Transverse colon (tissue), 4 donors: ENCODE results near the gene SOCS1.

Experiments used
- CTCF ChIP-seq, 5 experiments: fragments of 200-600 bp in 3 of 5; fragments of 450-650 bp in 2 of 5; sonication (generic) in 3 of 5; IDR thresholded peaks; 1 replicate in 2 of 5; 2 replicates in 3 of 5; pipeline ENCODE4 v1.5.1; 2016 to 2017; ENCODE audit warnings: antibody characterized with exemption in 5 of 5, inconsistent platforms in 3 of 5, mild to moderate bottlenecking in 2 of 5, moderate library complexity in 1 of 5
- EP300 ChIP-seq: sonication (generic); formaldehyde crosslinking; IDR thresholded peaks from one replicate; pipeline ENCODE4 v1.6.1; 2017; ENCODE audit warnings: antibody characterized with exemption, low read depth
- POLR2A ChIP-seq: fragments of 450-650 bp; IDR thresholded peaks from one replicate; pipeline ENCODE4 v1.6.1; 2016; ENCODE audit warnings: antibody characterized with exemption, mild to moderate bottlenecking, moderate library complexity
- POLR2AphosphoS5 ChIP-seq, 3 donors: sonication (generic); formaldehyde crosslinking; IDR thresholded peaks; one replicate each; pipeline ENCODE4 v1.6.1; 2016; ENCODE audit warnings: antibody characterized with exemption in 3 of 3

DNA sequence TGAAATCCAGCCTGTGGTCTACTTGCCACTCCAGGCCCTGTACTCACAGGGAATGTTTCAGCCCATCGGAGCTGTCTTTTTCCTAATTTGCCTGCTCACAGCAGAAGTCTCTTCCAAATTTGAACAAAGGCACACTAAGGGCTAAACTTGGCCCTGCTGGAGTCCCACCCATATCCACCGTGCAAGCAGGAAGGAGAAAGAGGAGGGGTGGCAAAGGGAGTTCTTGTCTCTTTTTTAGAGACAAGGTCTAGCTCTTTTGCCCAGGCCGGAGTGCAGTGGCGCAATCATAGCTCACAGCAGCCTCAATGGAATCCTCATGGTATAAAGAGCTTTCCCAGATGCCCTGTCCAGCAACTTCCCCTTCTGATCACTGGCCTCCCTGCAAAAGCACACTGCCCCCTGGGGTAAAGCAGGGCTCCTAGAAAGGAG, 27.8 kb upstream of the SOCS1 start:
- TF ChIP-seq CTCF (IDR thresholded peaks at IDR 0.05) (no peak), EP300 (no peak), POLR2A (no peak), POLR2AphosphoS5 (IDR thresholded peaks at IDR 0.05) (no peak)
